ENCODE results near the gene EIF2S1.

Gene EIF2S1

DNA sequence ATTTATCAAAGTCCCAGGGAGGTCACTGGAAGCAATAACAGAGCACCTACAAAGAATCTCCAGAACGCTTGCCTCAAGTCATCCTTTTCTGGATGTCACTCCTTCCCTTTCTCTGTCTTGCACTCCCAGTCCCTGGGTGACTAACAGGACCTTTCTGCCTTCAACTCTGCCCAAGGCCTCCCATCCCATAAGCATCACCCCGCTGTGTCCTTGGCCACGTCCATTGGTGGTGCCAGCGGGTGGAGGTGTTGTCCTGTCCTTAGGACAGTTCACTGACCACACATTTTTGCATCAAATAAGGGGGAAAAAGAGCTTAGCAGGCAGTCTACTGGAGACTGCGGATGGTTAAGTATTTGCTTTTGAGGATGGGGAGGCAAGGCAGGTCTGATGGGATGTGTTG is 75.5 kb downstream of the EIF2S1 start:
- TF ChIP-seq, protein P1, sequence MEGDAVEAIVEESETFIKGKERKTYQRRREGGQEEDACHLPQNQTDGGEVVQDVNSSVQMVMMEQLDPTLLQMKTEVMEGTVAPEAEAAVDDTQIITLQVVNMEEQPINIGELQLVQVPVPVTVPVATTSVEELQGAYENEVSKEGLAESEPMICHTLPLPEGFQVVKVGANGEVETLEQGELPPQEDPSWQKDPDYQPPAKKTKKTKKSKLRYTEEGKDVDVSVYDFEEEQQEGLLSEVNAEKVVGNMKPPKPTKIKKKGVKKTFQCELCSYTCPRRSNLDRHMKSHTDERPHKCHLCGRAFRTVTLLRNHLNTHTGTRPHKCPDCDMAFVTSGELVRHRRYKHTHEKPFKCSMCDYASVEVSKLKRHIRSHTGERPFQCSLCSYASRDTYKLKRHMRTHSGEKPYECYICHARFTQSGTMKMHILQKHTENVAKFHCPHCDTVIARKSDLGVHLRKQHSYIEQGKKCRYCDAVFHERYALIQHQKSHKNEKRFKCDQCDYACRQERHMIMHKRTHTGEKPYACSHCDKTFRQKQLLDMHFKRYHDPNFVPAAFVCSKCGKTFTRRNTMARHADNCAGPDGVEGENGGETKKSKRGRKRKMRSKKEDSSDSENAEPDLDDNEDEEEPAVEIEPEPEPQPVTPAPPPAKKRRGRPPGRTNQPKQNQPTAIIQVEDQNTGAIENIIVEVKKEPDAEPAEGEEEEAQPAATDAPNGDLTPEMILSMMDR (IDR thresholded peaks at IDR 0.05; ENCODE audit: low read length, missing control alignments), result no peak
- no peak overlapping the region for H3K4me3 ChIP-seq (replicated peaks; ENCODE audit: low read depth, low read length)
- DNase-seq (ENCODE audit: low read depth), result no peak
